H1 (cell line): Measurements from ENCODE around the gene FSTL4. TPM values are rescaled to one million over a fixed set of nuclear protein-coding genes. Genes with fewer than 3 reads are reported as not detected.

Experiments used
- CTCF ChIA-PET: fragments of 300-600 bp; sonication (Branson Sonifier 250); formaldehyde crosslinking; loops from one replicate; lab custom pipeline; 2021; ENCODE audit not compliant: partially characterized antibody; lab: Charles Lee
- POLR2A ChIA-PET: fragments of 300-600 bp; sonication (Branson Sonifier 250); formaldehyde crosslinking; loops from one replicate; lab custom pipeline; 2021; ENCODE audit warnings: inconsistent platforms; ENCODE audit not compliant: partially characterized antibody; lab: Charles Lee
- DNase-seq, 2 experiments: peaks; one replicate each; pipeline versions ENCODE4 v3.0.0 to v3.0.0-alpha.2; 2010 to 2022; ENCODE audit warnings: low spot score in 2 of 2, low read depth in 1 of 2, mixed read lengths in 1 of 2
- FAIRE-seq: peaks from 2 replicates; lab custom pipeline; 2011; peaks lifted over from hg19 to GRCh38; lab: Jason Lieb, UNC
- H2AFZ ChIP-seq: 2 replicates; pipeline ENCODE4 v1.8.1; 2012; ENCODE audit warnings: low read length, inconsistent platforms
- H2AK5ac ChIP-seq: 2 replicates; pipeline ENCODE4 v1.6.1; 2013; ENCODE audit warnings: low read depth, low read length
- H2BK120ac ChIP-seq: replicated peaks from 2 replicates; pipeline ENCODE3; 2013; ENCODE audit warnings: low read depth, low read length, inconsistent platforms
- H2BK12ac ChIP-seq: 2 replicates; pipeline ENCODE4 v1.6.1; 2013; ENCODE audit warnings: low read depth, low read length
- H2BK15ac ChIP-seq: 2 replicates; pipeline ENCODE4 v1.6.1; 2013; ENCODE audit warnings: low read length
- H2BK20ac ChIP-seq: 2 replicates; pipeline ENCODE4 v1.6.1; 2013; ENCODE audit warnings: low read length
- H2BK5ac ChIP-seq: 2 replicates; pipeline ENCODE4 v1.6.1; 2013; ENCODE audit warnings: low read depth, low read length
- H3K14ac ChIP-seq: 2 replicates; pipeline ENCODE4 v1.6.1; 2013; ENCODE audit warnings: inconsistent platforms; ENCODE audit not compliant: insufficient read length
- H3K18ac ChIP-seq: 2 replicates; pipeline ENCODE4 v1.6.1; 2013; ENCODE audit warnings: low read length; ENCODE audit errors: extremely low read depth
- H3K23ac ChIP-seq: 2 replicates; pipeline ENCODE4 v1.6.1; 2013; ENCODE audit warnings: inconsistent platforms; ENCODE audit not compliant: insufficient read length
- H3K23me2 ChIP-seq: 2 replicates; pipeline ENCODE4 v1.6.1; 2013; ENCODE audit warnings: low read depth, low read length
- H3K27ac ChIP-seq: 2 replicates; pipeline ENCODE4 v1.6.1; 2011; ENCODE audit warnings: low read depth, low read length, inconsistent platforms
- H3K27me3 ChIP-seq, 4 experiments: replicated peaks in 1 of 4; 1 replicate in 1 of 4; 2 replicates in 3 of 4; pipeline versions ENCODE4 v1.6.1 to v1.8.1; 2011 to 2013; ENCODE audit warnings: low read length in 3 of 4, mild to moderate bottlenecking in 3 of 4, inconsistent platforms in 2 of 4, mixed read lengths in 2 of 4, moderate library complexity in 1 of 4; ENCODE audit not compliant: control insufficient read depth in 3 of 4, insufficient read depth in 3 of 4; ENCODE audit errors: extremely low read depth in 1 of 4
- H3K36me3 ChIP-seq, 4 experiments: 2 replicates each; pipeline versions ENCODE4 v1.6.1 to v1.8.1; 2011 to 2013; ENCODE audit warnings: mild to moderate bottlenecking in 4 of 4, low read length in 3 of 4, moderate library complexity in 2 of 4, control low read depth in 1 of 4, inconsistent platforms in 1 of 4; ENCODE audit not compliant: insufficient read depth in 4 of 4, control insufficient read depth in 2 of 4
- H3K4ac ChIP-seq: replicated peaks from 2 replicates; pipeline ENCODE3; 2013; ENCODE audit warnings: low read length, low read depth, mixed read lengths, inconsistent platforms; ENCODE audit not compliant: insufficient read length
- H3K4me1 ChIP-seq, 4 experiments: replicated peaks in 1 of 4; 1 replicate in 1 of 4; 2 replicates in 3 of 4; pipeline versions ENCODE4 v1.6.1 to v1.8.1; 2011 to 2013; ENCODE audit warnings: low read length in 3 of 4, inconsistent platforms in 2 of 4, mixed read lengths in 1 of 4; ENCODE audit not compliant: insufficient read depth in 4 of 4, control insufficient read depth in 3 of 4
- H3K4me2 ChIP-seq, 2 experiments: 2 replicates each; pipeline versions ENCODE4 v1.6.1 to v1.8.1; 2011 to 2013; ENCODE audit warnings: low read depth in 2 of 2, low read length in 2 of 2, control low read depth in 1 of 2, inconsistent platforms in 1 of 2, mild to moderate bottlenecking in 1 of 2; ENCODE audit not compliant: insufficient read depth in 1 of 2
- H3K4me3 ChIP-seq, 4 experiments: fragments of 200-600, 300-600 bp in 1 of 4; sonication (generic), shearing (Covaris generic), sonication (Bioruptor Twin) in 1 of 4; 2 replicates each; pipeline versions ENCODE4 v1.5.1 to v1.8.1; 2011 to 2016; ENCODE audit warnings: low read length in 4 of 4, low read depth in 3 of 4, control low read depth in 2 of 4, inconsistent platforms in 2 of 4, mild to moderate bottlenecking in 2 of 4, mixed read lengths in 1 of 4, moderate library complexity in 1 of 4; ENCODE audit not compliant: insufficient read depth in 2 of 4; ENCODE audit errors: extremely low read depth in 1 of 4
- H3K56ac ChIP-seq: replicated peaks from 2 replicates; pipeline ENCODE3; 2013; ENCODE audit warnings: low read depth, mild to moderate bottlenecking, mixed read lengths, low read length, inconsistent platforms; ENCODE audit not compliant: insufficient read length
- H3K79me1 ChIP-seq: 2 replicates; pipeline ENCODE4 v1.6.1; 2013; ENCODE audit warnings: low read depth, low read length, control low read depth
- H3K79me2 ChIP-seq, 2 experiments: 2 replicates each; pipeline versions ENCODE4 v1.6.1 to v1.8.1; 2012 to 2013; ENCODE audit warnings: low read length in 2 of 2, mild to moderate bottlenecking in 2 of 2, inconsistent platforms in 1 of 2; ENCODE audit not compliant: insufficient read depth in 2 of 2, control insufficient read depth in 1 of 2
- H3K9ac ChIP-seq, 4 experiments: replicated peaks in 1 of 4; 1 replicate in 1 of 4; 2 replicates in 3 of 4; pipeline versions ENCODE4 v1.6.1 to v1.8.1; 2011 to 2013; ENCODE audit warnings: low read depth in 3 of 4, low read length in 3 of 4, control low read depth in 2 of 4, mild to moderate bottlenecking in 2 of 4, moderate library complexity in 2 of 4, inconsistent platforms in 1 of 4; ENCODE audit errors: extremely low read depth in 1 of 4
- H3K9me3 ChIP-seq, 2 experiments: 2 replicates each; pipeline versions ENCODE4 v1.6.1 to v1.8.1; 2012 to 2013; ENCODE audit warnings: mild to moderate bottlenecking in 2 of 2, moderate library complexity in 2 of 2, control low read depth in 1 of 2, inconsistent platforms in 1 of 2, low read depth in 1 of 2, low read length in 1 of 2, mixed read lengths in 1 of 2; ENCODE audit not compliant: insufficient read depth in 2 of 2
- H4K20me1 ChIP-seq, 2 experiments: replicated peaks in 1 of 2; 2 replicates each; pipeline versions ENCODE3 to v1.8.1; 2011 to 2013; ENCODE audit warnings: inconsistent platforms in 2 of 2, low read length in 2 of 2, mild to moderate bottlenecking in 1 of 2; ENCODE audit not compliant: insufficient read depth in 2 of 2, control insufficient read depth in 1 of 2
- H4K5ac ChIP-seq: 2 replicates; pipeline ENCODE4 v1.6.1; 2013; ENCODE audit warnings: low read length, low read depth, mixed read lengths, inconsistent platforms; ENCODE audit not compliant: insufficient read length
- H4K8ac ChIP-seq: 2 replicates; pipeline ENCODE4 v1.8.0; 2013; ENCODE audit warnings: mild to moderate bottlenecking, moderate library complexity, low read length, inconsistent platforms; ENCODE audit not compliant: insufficient read depth; ENCODE audit errors: extremely low read depth
- H4K91ac ChIP-seq: replicated peaks from 2 replicates; pipeline ENCODE3; 2013; ENCODE audit warnings: low read length, mixed read lengths, inconsistent platforms; ENCODE audit not compliant: insufficient read length
- CBX8 ChIP-seq: fragments of 300-800, 300-1000 bp; sonication (generic); IDR thresholded peaks from 2 replicates; pipeline ENCODE4 v1.7.1; 2016; ENCODE audit warnings: low read depth, low read length, borderline replicate concordance
- JUN ChIP-seq: IDR thresholded peaks from 2 replicates; pipeline ENCODE4 v1.6.1; 2011; ENCODE audit warnings: low read depth, mild to moderate bottlenecking, improper control_type of control experiment, low read length
- WGBS, 2 experiments: shearing (Covaris generic) in 1 of 2; methylation state at CpG; one replicate each; pipeline versions ENCODE4 v1.1.6 to v1.1.7; 2013 to 2015; ENCODE audit warnings: low lambda C conversion rate in 2 of 2, mixed read lengths in 2 of 2, inconsistent platforms in 1 of 2, low coverage in 1 of 2, missing lambda C conversion rate in 1 of 2; ENCODE audit not compliant: insufficient replicate concordance in 2 of 2, insufficient coverage in 1 of 2, insufficient read length in 1 of 2; ENCODE audit errors: extremely low coverage in 1 of 2, missing lambda C conversion rate in 1 of 2; 5-methylcytosine and 5-hydroxymethylcytosine counted together
- polyA plus RNA-seq, 7 experiments: library from polyadenylated mRNA; depleted of rRNA in 3 of 7; stranded (reverse) in 5 of 7; unstranded in 2 of 7; fragments of >200 nt in 5 of 7; fragments of 200-250 nt in 2 of 7; gene quantifications; 1 replicate in 5 of 7; 2 replicates in 1 of 7; 4 replicates in 1 of 7; pipeline versions ENCODE4 v1.2.1 to v1.2.3, GENCODE V29; 2011 to 2013; ENCODE audit warnings: missing spikeins in 2 of 7, mixed read lengths in 2 of 7
- total RNA-seq: library from RNA; stranded (reverse); fragmentation: NEBNext Ultra II Directional; extraction: Animal tissue kit (Norgen Biotek cat#: 25700); gene quantifications from 2 replicates; pipeline ENCODE4 v1.2.1, GENCODE V29; 2021

Gene FSTL4
- total and polyA plus RNA-seq, 2 of the 8 experiments (the other 6 are each of a cell fraction or from before 2014, with no cell fraction given) = 3.1 to 4.1 TPM

DNA sequence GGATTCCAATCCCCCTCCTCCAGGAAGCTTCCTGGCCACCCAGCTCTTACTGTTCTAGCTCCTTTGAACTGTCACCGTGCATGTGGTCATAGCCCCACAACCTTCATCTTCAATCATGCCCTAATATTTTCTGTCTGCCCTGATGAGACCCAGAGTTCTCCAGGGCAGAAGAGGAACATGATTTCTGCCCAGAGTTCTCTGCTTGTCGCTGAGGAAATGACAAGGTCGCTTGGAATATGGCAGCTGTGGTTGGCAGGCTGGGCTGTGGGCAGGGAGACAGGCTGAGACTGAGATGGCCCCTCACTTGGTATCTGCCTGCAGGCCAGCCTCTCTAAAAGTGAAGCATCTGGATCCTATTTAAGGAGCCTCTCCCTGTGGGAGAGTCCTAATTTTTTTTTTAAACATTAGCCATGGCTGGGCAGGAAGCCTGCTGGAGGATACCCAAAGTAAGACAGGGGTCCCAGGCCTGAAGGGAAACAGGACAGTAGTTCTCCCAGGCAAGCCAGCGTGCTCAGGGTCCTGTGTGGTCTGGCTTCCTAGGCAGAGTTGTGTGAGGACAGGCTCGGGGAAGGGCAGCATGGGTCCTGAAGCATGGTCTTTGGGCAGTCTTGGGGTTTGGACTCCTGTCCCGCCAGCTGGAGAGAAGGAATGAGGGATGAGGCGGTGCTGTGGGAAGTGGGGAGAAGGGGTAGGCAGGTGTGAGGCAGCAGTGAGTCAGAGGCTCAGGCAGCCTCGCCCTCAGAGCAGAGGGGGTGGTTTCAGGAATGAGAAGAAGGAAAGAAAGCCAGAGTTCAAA lies 242.1 kb downstream of the FSTL4 start:
- H2BK5ac ChIP-seq = no peak overlapping the region
- FAIRE-seq = no peak
- no peaks in the 10 kb centered on the region for H3K79me2 ChIP-seq
- H3K36me3 ChIP-seq = no peaks in the 10 kb centered on the region
- TF ChIP-seq JUN = no peak
- TF ChIP-seq CBX8 = no peak
- TF ChIP-seq, all 59 proteins: peak for 0
- Histone ChIP-seq H2BK20ac (no peak overlapping the region; the same call in 1 of the 2 replicates), H3K4ac (peak overlapping the region; percentile 40), H3K27ac (no peak overlapping the region), H2BK15ac (no peak overlapping the region), H3K14ac (no peak overlapping the region), H3K4me2 (no peak overlapping the region), H3K9me3 (no peaks in the 10 kb centered on the region), H3K27me3 (no peaks in the 10 kb centered on the region; a peak in 4 of 7 replicates), H4K20me1 (no peaks in the 10 kb centered on the region), H3K79me1 (no peaks in the 10 kb centered on the region), H4K5ac (no peak overlapping the region), H4K8ac (no peak overlapping the region), H3K4me3 (no peak overlapping the region), H3K56ac (no peak overlapping the region), H2BK120ac (no peak overlapping the region), H3K23ac (no peak overlapping the region), H2AK5ac (no peak overlapping the region), H2AFZ (no peak overlapping the region), H3K18ac (no peak overlapping the region), H3K9ac (no peak overlapping the region), H2BK12ac (0 out of 2 replicates have a peak overlapping the region, but pooled peaks have one; percentile 35), H4K91ac (peak overlapping the region; percentile 57), H3K23me2 (no peaks in the 10 kb centered on the region), H3K4me1 (peaks cover 3 to 14% (median 5%) of the 10 kb centered on the region in 4 experiments; a peak in 6 of 7 replicates)
- POLR2A ChIA-PET = no interaction called here
- CTCF ChIA-PET = interaction anchor here (0.8 to 1.5 kb wide), 4 partner anchors 28 to 122 kb away, joined by 3 read pairs; no protein-coding TSS in a partner anchor
- DNase-seq = no peak
- 93% methylated on average over 8 of the region's 8 CpGs; no CpG with 5 or more reads in 1 of the 2 experiments for WGBS, 2 experiments
